GM18907 (cell line): Measurements from ENCODE around the gene BZW1.

ENCODE experiments used
- ATAC-seq: cut with Tn5 transposase; IDR thresholded peaks from one replicate; pipeline ENCODE4 v1.9.1; 2021; ENCODE audit warnings: mild to moderate bottlenecking, moderate library complexity; ENCODE audit not compliant: unreplicated experiment

The BZW1 gene

DNA sequence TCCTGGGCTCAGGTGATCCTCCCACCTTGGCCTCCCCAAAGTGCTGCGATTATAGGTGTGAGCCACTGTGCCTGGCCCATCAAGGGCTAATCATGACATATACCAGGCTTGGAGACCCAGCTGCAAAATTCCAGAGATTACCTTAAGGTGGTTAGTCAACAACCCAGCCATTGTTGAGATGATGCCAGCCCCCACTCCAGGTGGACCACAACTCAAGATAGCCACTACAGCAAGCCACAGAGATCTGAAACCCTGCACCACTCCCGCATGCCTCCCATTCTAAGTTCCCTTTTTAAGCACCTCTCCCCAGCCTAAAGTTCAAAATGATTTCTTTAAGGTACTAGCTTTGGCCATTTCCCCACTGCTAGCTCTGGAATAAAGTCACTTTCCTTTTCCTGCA lies 57.3 kb downstream of the BZW1 start:
- no peak for ATAC-seq

DNA sequence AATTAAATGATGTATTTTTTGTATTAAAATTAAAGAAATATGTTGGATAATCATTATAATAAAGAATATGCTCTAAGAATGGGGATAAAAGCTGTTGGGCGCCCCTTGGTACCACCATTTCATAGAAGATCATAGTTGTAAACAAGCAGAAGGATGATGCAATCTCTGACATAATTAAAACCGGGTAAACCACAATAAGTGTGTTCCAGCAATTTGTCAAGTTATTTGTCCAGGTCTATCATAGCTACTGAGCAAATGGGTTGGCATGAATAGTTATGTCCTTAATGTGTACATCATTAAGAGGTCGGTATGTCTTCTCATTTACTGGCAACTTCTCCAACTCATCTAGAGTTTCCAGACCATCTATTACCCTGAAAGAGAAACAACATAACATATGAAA lies 59.4 kb downstream of the BZW1 start:
- no peak for ATAC-seq

DNA sequence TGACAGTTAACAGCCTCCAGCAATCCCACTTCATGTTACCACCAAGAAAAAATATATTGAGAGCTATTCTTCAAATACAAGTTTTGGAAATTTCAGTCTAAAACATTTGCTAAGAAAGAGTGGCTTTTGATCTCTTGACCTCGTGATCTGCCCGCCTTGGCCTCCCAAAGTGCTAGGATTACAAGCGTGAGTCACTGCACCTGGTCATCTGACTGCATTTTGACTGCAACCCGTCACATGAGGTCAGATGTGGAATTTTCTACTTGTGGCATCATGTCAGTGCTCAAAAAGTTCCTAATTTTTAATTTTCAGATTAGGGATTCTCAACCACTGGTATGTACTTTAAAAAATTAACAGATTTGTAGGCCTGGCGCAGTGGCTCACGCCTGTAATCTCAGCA lies 61.9 kb downstream of the BZW1 start:
- no peak for ATAC-seq
